AG10803 (cell line): Measurements from ENCODE around the gene FIBP.

Experiments
- DNase-seq: peaks from one replicate; pipeline ENCODE4 v3.0.0; 2010; ENCODE audit warnings: low read depth
- H3K4me3 ChIP-seq: 2 replicates; pipeline ENCODE4 v1.5.1; 2011; ENCODE audit warnings: mild to moderate bottlenecking, low read length, control low read depth
- TF ChIP-seq, protein P1 (sequence below): conservative IDR thresholded peaks from 2 replicates; pipeline ENCODE4 v1.5.1; 2011; ENCODE audit warnings: mild to moderate bottlenecking, low read length, control low read depth, inconsistent platforms

The FIBP gene

GRCh38 chr11:65900899-65901180 lies 12.6 kb upstream of the FIBP start:
- no peak for DNase-seq
- H3K4me3 ChIP-seq: peak overlapping the region; percentile 43; the same call in 1 of the 2 replicates
- TF ChIP-seq, protein P1, sequence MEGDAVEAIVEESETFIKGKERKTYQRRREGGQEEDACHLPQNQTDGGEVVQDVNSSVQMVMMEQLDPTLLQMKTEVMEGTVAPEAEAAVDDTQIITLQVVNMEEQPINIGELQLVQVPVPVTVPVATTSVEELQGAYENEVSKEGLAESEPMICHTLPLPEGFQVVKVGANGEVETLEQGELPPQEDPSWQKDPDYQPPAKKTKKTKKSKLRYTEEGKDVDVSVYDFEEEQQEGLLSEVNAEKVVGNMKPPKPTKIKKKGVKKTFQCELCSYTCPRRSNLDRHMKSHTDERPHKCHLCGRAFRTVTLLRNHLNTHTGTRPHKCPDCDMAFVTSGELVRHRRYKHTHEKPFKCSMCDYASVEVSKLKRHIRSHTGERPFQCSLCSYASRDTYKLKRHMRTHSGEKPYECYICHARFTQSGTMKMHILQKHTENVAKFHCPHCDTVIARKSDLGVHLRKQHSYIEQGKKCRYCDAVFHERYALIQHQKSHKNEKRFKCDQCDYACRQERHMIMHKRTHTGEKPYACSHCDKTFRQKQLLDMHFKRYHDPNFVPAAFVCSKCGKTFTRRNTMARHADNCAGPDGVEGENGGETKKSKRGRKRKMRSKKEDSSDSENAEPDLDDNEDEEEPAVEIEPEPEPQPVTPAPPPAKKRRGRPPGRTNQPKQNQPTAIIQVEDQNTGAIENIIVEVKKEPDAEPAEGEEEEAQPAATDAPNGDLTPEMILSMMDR: no peak

DNA sequence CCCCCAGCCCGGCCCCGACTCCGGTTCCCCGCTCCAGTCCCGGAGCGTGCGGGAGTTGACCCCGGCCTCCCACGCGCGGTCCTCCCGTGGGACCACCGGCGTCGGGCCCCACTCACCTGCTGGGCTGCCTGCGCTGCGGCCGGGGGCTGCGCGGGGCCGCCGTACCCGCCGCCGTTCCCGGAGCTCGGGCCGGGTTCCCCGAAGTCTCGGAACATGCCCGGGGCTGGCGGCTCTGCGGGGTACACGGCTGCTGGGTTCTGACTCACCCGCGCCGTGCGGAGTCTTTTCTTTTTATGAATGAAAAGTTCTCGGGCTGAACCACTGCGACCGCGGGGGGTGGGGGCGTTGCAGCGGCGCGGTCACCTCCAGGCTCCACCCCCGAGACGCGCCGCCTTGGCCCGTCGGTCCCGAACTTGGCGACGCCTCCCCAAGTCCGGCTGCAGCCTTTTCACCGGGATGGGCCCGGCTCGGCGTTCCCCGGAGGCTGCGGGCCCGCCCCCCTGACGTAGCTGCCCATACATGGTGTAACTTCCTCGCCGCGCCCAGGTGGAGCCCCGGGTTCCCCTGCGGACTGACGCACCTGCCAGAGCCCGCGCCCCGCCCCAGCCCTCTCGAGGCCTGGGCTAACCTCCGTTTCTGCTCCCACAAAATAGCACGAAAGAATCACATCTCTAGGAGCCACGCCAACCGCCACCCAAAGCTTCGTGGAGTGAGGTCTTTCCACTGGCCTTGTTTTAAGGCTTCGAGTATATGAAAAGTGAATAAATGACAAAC lies 12.0 kb upstream of the FIBP start, which contains the start of gene FOSL1:
Gene FOSL1, minus strand, starts transcription at position 264 of the 774 bp plus-strand sequence. Its CDS starts 49 bp downstream, at position 215.
- peak within 1 kb of the TSS; percentile 96 for H3K4me3 ChIP-seq
- TF ChIP-seq, protein P1: no peak
- DNase-seq: peak; percentile 97

GRCh38 chr11:65899356-65900124 lies 11.3 kb upstream of the FIBP start:
- DNase-seq: peak; percentile 79
- peak overlapping the region; percentile 96 for H3K4me3 ChIP-seq
- TF ChIP-seq, protein P1: no peak

DNA sequence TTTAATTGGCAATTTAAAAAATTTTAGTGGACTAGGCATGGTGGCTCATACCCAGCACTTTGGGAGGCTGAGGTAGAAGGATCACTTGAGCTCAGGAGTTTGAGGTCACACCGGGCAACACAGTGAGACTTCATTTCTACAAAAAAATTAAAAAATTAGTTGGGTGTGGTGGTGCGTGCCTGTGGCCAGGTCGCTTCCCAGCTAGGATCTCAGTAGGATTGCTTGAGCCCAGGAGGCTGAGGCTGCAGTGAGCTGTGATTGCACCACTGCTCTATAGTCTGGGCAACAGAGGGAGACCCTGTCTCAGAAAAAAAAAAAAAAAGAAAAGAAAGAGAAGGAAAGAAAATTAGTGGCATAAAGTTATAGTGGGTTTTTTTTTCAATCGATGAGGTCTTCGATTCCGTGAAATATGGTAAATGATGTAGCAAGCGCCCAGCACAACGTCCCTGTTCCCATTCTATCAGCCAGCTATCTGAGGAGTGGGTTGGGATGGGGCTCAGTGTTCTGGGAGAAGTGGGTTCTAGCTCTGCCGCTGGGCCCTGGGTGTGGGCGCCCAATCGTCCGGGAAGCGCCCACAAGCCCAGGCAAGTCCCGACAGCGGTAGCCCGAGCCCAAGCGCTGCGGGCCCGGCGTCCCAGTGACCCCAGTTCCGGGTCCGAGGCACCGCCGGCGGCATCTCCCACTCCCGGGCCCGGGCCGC lies 10.5 kb upstream of the FIBP start:
- H3K4me3 ChIP-seq: peak overlapping the region; percentile 96
- peak; percentile 62 for DNase-seq
- TF ChIP-seq, protein P1: no peak

- H3K4me3 ChIP-seq: peak overlapping the region; percentile 20; the same call in 1 of the 2 replicates
- DNase-seq: no peak
- TF ChIP-seq, protein P1: no peak
These were observed 8.8 kb upstream of the FIBP start for GRCh38 chr11:65897020-65897471.

DNA sequence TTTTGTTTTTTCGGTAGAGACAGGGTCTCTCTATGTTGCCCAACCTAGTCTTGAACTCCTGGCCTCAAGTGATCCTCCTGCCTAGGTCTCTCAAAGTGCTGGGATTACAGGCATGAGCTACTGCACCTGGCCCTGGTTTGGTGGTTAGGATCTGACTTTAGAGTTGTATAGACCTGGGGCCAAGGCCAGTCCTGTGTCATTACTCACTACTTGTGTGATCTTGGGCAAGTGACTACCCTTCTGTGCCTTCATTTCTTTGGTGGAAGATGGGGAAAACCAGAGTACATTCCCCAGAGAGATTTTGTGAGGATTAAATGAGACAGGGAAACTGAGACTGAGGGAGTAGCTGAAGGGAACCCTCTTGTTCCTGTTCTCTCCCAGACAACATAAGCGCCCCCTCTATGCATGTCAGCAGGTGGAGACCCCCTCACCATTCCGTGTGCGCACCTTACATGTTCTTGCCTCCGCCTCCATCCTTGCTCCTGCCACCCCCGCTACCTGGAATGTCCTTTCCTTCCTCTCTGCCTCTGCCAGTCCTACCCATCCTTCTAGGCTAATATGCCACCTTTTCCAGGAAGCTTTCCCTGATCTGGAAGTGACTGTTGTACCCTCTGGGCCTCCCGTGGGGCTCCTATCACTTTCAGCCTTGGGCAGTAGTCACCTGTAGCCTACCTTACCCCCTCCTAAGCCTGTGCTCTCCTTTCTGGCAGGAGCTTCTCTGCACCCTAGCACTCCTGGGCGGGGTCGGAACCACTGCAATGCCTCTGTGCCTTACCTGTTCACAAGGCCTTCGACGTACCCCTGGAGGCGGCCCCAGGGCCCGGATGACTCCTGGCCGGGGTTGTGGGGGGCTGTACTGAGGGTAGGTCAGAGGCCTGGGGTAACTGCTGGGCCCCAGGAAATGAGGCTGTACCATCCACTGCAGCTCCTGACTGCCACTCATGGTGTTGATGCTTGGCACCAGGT lies 8.0 kb upstream of the FIBP start:
- peak overlapping the region; percentile 20; the same call in 1 of the 2 replicates for H3K4me3 ChIP-seq
- no peak for DNase-seq
- TF ChIP-seq, protein P1: no peak
